ENCODE results near the gene OR1K1. TPM values are rescaled to one million over a fixed set of nuclear protein-coding genes. Genes with fewer than 3 reads are reported as not detected.

OR1K1 gene
- not detected in 2 replicates for total RNA-seq

DNA sequence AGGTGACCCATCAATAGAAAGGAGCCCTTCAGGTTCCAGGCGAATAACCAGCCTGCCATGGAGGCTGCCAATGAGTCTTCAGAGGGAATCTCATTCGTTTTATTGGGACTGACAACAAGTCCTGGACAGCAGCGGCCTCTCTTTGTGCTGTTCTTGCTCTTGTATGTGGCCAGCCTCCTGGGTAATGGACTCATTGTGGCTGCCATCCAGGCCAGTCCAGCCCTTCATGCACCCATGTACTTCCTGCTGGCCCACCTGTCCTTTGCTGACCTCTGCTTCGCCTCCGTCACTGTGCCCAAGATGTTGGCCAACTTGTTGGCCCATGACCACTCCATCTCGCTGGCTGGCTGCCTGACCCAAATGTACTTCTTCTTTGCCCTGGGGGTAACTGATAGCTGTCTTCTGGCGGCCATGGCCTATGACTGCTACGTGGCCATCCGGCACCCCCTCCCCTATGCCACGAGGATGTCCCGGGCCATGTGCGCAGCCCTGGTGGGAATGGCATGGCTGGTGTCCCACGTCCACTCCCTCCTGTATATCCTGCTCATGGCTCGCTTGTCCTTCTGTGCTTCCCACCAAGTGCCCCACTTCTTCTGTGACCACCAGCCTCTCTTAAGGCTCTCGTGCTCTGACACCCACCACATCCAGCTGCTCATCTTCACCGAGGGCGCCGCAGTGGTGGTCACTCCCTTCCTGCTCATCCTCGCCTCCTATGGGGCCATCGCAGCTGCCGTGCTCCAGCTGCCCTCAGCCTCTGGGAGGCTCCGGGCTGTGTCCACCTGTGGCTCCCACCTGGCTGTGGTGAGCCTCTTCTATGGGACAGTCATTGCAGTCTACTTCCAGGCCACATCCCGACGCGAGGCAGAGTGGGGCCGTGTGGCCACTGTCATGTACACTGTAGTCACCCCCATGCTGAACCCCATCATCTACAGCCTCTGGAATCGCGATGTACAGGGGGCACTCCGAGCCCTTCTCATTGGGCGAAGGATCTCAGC lies at the start of gene OR1K1:
Gene OR1K1 (plus strand): TSS at position 58 of the 995 bp plus-strand sequence. CDS start 0 bp downstream, at position 58.
- H3K4me3 ChIP-seq (ENCODE audit: low read depth, low read length): no peak within 1 kb of the TSS
- TF ChIP-seq, protein P1, sequence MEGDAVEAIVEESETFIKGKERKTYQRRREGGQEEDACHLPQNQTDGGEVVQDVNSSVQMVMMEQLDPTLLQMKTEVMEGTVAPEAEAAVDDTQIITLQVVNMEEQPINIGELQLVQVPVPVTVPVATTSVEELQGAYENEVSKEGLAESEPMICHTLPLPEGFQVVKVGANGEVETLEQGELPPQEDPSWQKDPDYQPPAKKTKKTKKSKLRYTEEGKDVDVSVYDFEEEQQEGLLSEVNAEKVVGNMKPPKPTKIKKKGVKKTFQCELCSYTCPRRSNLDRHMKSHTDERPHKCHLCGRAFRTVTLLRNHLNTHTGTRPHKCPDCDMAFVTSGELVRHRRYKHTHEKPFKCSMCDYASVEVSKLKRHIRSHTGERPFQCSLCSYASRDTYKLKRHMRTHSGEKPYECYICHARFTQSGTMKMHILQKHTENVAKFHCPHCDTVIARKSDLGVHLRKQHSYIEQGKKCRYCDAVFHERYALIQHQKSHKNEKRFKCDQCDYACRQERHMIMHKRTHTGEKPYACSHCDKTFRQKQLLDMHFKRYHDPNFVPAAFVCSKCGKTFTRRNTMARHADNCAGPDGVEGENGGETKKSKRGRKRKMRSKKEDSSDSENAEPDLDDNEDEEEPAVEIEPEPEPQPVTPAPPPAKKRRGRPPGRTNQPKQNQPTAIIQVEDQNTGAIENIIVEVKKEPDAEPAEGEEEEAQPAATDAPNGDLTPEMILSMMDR (conservative IDR thresholded peaks at IDR 0.05; ENCODE audit: low read depth, low read length): no peak
- no peak for DNase-seq (ENCODE audit: low read depth)

DNA sequence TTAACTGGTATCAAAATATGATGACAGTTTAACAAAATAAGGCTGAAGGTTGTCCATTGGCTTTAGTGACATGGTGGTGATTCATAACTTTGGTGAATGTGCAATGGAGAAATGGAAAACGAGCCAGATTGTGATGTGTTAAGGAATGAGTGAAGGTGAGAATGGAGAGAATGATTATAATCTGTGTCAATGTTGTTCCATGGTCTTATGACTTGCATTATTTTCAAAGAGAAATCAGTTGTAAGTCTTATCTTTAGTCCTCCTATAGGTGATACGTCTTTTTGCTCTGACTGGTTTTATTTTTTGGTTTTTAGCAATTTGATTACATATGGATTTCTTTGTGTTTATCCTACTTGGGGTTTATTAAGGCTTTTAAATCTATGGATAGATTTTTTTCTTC lies 45.1 kb upstream of the OR1K1 start:
- TF ChIP-seq, protein P1 (conservative IDR thresholded peaks at IDR 0.05; ENCODE audit: low read depth, low read length): no peak

DNA sequence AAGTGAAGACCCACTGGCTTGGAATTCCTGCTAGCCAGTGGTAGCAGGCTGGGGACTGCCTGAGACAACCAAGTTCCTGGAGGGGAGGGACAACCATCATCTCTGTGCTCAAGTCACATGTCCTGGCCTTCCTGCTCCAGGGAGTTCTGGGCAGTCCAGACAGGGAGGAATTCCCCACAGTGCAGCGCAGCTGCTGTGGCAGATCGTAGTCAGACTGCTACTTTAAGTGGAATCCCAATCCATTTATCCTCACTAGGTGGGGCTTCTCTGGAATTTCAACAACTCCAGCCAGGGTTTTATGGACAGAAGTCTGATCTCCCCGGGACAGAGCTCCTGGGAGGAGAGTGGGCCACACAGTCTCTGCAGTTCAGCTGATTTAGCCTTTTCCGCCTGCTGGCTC lies 32.1 kb upstream of the OR1K1 start:
- TF ChIP-seq, protein P1 (conservative IDR thresholded peaks at IDR 0.05; ENCODE audit: low read depth, low read length): no peak
- no peak overlapping the region for H3K4me3 ChIP-seq (ENCODE audit: low read depth, low read length)

More for the DNA sequence above, 45.1 kb upstream of the OR1K1 start:
- no peak for DNase-seq (ENCODE audit: low read depth)
- H3K4me3 ChIP-seq (ENCODE audit: low read depth, low read length): no peak overlapping the region

GRCh38 chr9:122777052-122777451 lies 22.9 kb upstream of the OR1K1 start:
- DNase-seq (ENCODE audit: low read depth): no peak
- TF ChIP-seq, protein P1 (conservative IDR thresholded peaks at IDR 0.05; ENCODE audit: low read depth, low read length): no peak
- H3K4me3 ChIP-seq (ENCODE audit: low read depth, low read length): no peak overlapping the region

More for the DNA sequence above, 32.1 kb upstream of the OR1K1 start:
- DNase-seq (ENCODE audit: low read depth): no peak

- no peak overlapping the region for H3K4me3 ChIP-seq (ENCODE audit: low read depth, low read length)
- TF ChIP-seq, protein P1 (conservative IDR thresholded peaks at IDR 0.05; ENCODE audit: low read depth, low read length): no peak
- peak; percentile 16 for DNase-seq (ENCODE audit: low read depth)
Measured at GRCh38 chr9:122777935-122778627, 21.8 kb upstream of the OR1K1 start.

GRCh38 chr9:122779181-122779580 lies 20.7 kb upstream of the OR1K1 start:
- no peak overlapping the region for H3K4me3 ChIP-seq (ENCODE audit: low read depth, low read length)
- TF ChIP-seq, protein P1 (conservative IDR thresholded peaks at IDR 0.05; ENCODE audit: low read depth, low read length): no peak
- no peak for DNase-seq (ENCODE audit: low read depth)
